ENCODE results near the gene AGBL1. TPM values are rescaled to one million over a fixed set of nuclear protein-coding genes. Genes with fewer than 3 reads are reported as not detected.
"Not testable (repeated sequence)": the region's sequence is repeated elsewhere in the genome, so short reads cannot be mapped to it uniquely, and the experiment has no call there.

AGBL1 gene
- polyA plus RNA-seq, 1 experiment = not detected

DNA sequence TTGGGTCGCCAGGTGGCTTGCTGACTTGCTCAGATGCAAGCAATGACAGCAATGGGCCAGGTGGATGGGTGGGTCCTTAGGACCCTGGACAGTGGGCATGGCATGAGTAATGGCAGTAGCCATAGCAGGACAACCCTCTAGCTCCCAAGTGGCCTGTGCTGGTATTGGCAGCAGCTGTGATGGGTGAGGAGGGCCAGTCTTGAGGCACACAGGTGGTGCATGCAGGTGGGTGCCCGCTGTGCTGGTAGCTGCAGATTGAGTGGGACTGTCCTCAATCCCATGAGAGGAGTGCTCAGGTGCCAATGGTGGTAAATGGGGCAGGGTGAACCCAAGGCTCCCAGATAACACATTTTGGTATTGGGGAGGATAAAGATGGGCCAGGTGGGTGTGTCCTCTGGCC lies 24.2 kb downstream of the AGBL1 start:
- ChIA-PET CTCF (no interaction called here), POLR2A (no interaction called here)
- TF ChIP-seq, protein P1, sequence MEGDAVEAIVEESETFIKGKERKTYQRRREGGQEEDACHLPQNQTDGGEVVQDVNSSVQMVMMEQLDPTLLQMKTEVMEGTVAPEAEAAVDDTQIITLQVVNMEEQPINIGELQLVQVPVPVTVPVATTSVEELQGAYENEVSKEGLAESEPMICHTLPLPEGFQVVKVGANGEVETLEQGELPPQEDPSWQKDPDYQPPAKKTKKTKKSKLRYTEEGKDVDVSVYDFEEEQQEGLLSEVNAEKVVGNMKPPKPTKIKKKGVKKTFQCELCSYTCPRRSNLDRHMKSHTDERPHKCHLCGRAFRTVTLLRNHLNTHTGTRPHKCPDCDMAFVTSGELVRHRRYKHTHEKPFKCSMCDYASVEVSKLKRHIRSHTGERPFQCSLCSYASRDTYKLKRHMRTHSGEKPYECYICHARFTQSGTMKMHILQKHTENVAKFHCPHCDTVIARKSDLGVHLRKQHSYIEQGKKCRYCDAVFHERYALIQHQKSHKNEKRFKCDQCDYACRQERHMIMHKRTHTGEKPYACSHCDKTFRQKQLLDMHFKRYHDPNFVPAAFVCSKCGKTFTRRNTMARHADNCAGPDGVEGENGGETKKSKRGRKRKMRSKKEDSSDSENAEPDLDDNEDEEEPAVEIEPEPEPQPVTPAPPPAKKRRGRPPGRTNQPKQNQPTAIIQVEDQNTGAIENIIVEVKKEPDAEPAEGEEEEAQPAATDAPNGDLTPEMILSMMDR (IDR thresholded peaks at IDR 0.05; ENCODE audit: low read depth, low read length) = no peak
- Histone ChIP-seq H3K9me3 (ENCODE audit: control insufficient read depth, insufficient read depth, low read length) (peaks cover 15% of the 10 kb centered on the region), H3K27ac (ENCODE audit: low read depth, low read length) (no peak overlapping the region), H3K27me3 (ENCODE audit: control insufficient read depth, insufficient read depth, low read length) (no peaks in the 10 kb centered on the region), H3K4me3 (ENCODE audit: low read depth, low read length) (no peak overlapping the region)
- DNase-seq (ENCODE audit: low read depth, low spot score) = no peak

DNA sequence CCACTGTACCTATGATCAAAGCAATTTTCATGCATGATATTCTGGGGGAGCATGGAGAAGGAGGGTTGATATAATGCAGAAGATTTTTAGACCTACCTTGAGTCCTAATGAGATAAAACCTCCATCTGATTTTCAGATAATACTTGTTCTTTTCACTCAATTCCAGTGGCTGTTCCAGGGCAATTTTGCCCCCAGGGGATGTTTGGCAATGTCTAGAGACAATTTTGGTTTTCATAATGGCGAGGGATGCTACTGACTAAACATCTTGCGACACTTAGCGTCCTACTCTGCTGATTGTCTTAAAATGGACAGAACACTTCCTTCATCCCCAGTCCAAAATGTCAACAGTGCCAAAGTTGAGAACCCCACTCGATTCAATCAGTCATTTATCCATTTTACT lies 26.6 kb downstream of the AGBL1 start:
- no peak overlapping the region for H3K4me3 ChIP-seq (ENCODE audit: low read depth, low read length)
- no peak overlapping the region for H3K27ac ChIP-seq (ENCODE audit: low read depth, low read length)
- DNase-seq (ENCODE audit: low read depth, low spot score) = no peak
- peaks cover 15% of the 10 kb centered on the region for H3K9me3 ChIP-seq (ENCODE audit: control insufficient read depth, insufficient read depth, low read length)
- CTCF ChIA-PET = no interaction called here
- TF ChIP-seq, protein P1 (IDR thresholded peaks at IDR 0.05; ENCODE audit: low read depth, low read length) = no peak
- POLR2A ChIA-PET = no interaction called here
- H3K27me3 ChIP-seq (ENCODE audit: control insufficient read depth, insufficient read depth, low read length) = no peaks in the 10 kb centered on the region

GRCh38 chr15:86115145-86115801 lies 35.6 kb downstream of the AGBL1 start:
- Histone ChIP-seq H3K27me3 (ENCODE audit: control insufficient read depth, insufficient read depth, low read length) (no peaks in the 10 kb centered on the region), H3K4me3 (ENCODE audit: low read depth, low read length) (no peak overlapping the region), H3K27ac (ENCODE audit: low read depth, low read length) (no peak overlapping the region), H3K9me3 (ENCODE audit: control insufficient read depth, insufficient read depth, low read length) (no peaks in the 10 kb centered on the region; the same call in 1 of the 2 replicates)
- TF ChIP-seq, protein P1 (IDR thresholded peaks at IDR 0.05; ENCODE audit: low read depth, low read length) = no peak
- POLR2A ChIA-PET = no interaction called here
- CTCF ChIA-PET = no interaction called here
- DNase-seq (ENCODE audit: low read depth, low spot score) = no peak

- no peak overlapping the region for H3K4me3 ChIP-seq (ENCODE audit: low read depth, low read length)
- H3K27ac ChIP-seq (ENCODE audit: low read depth, low read length) = no peak overlapping the region
- DNase-seq (ENCODE audit: low read depth, low spot score) = no peak
- no peaks in the 10 kb centered on the region for H3K27me3 ChIP-seq (ENCODE audit: control insufficient read depth, insufficient read depth, low read length)
- TF ChIP-seq, protein P1 (IDR thresholded peaks at IDR 0.05; ENCODE audit: low read depth, low read length) = no peak
- POLR2A ChIA-PET = no interaction called here
- CTCF ChIA-PET = no interaction called here
- H3K9me3 ChIP-seq (ENCODE audit: control insufficient read depth, insufficient read depth, low read length) = peaks cover 5% of the 10 kb centered on the region; the same call in 1 of the 2 replicates
Observed at GRCh38 chr15:86121568-86122225, 42.0 kb downstream of the AGBL1 start.

DNA sequence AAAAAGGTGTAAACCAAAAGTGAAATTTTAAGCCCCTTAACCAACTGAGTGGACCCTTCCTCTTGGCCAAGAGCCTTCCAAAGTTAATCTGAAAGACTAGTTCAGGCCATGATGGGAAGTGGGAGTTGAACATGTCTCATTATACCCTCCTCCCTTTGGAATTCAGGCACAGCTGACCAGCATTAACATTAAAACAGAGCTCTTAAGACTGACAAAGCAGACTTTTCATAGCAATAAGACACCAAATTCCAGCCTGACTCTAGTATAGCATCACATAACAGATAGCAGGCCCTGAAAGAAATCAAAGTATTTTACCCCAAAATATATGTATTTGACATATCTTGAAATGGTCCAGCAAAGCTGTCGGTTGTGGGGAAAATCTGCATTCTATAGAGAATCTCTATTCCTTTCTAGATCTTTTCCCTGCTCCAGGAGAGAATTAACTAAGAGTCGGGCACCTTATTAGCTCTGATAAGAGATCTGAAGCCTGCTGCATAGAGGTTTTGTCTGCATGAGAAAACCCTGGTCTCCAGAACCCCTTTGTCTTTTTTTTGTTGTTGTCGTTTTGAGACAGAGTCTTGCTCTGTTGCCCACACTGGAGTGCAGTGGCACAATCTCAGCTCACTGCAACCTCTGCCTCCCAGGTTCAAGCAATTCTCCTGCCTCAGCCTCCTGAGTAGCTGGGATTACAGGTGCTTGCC lies 43.2 kb downstream of the AGBL1 start:
- H3K27ac ChIP-seq (ENCODE audit: low read depth, low read length); H3K27me3 ChIP-seq (ENCODE audit: control insufficient read depth, insufficient read depth, low read length); H3K4me3 ChIP-seq (ENCODE audit: low read depth, low read length); POLR2A ChIA-PET; DNase-seq (ENCODE audit: low read depth, low spot score); CTCF ChIA-PET; H3K9me3 ChIP-seq (ENCODE audit: control insufficient read depth, insufficient read depth, low read length): not testable (repeated sequence)
